HCT116 (cell line): ENCODE results near the gene CAPN5. TPM values are rescaled to one million over a fixed set of nuclear protein-coding genes. Genes with fewer than 3 reads are reported as not detected.

Experiments used
- ATAC-seq: fragments of 200-7000 bp; cut with Tn5 transposase; 2 replicates; pipeline ENCODE4 v1.9.1; 2020; ENCODE audit warnings: mild to moderate bottlenecking, moderate library complexity
- BruUV-seq: library from RNA; stranded (reverse); fragments of 400-500 nt; replicated peaks from 2 replicates; lab custom pipeline; 2021; lab: Mats Ljungman, UMichigan
- CTCF ChIA-PET: fragments of 300-600 bp; sonication (Branson Sonifier 250); formaldehyde crosslinking; loops from one replicate; lab custom pipeline; 2021; ENCODE audit warnings: antibody characterized with exemption; lab: Charles Lee
- POLR2A ChIA-PET: fragments of 300-600, 350-600 bp; sonication (Branson Sonifier 250); formaldehyde crosslinking; loops from one replicate; lab custom pipeline; 2021; ENCODE audit warnings: antibody characterized with exemption; lab: Charles Lee
- RAD21 ChIA-PET, 2 experiments: fragments of 300-600 bp; sonication (Branson Sonifier 250); formaldehyde crosslinking; loops; one replicate each; lab custom pipeline; 2023; ENCODE audit warnings: low total read pairs in 2 of 2; ENCODE audit not compliant: uncharacterized antibody in 2 of 2, unreplicated experiment in 2 of 2, low non-redundant PET in 1 of 2; lab: Charles Lee
- DNase-seq: peaks from one replicate; pipeline ENCODE4 v3.0.0-alpha.2; 2010; ENCODE audit warnings: low read depth, low spot score
- H2AFZ ChIP-seq: fragments of 200-600 bp; shearing (Covaris generic), sonication (generic); 2 replicates; pipeline ENCODE4 v1.6.1; 2017; ENCODE audit warnings: low read depth, mixed run types, mixed read lengths, antibody characterized with exemption, low read length; ENCODE audit not compliant: poor library complexity, severe bottlenecking
- H3K27ac ChIP-seq: 2 replicates; pipeline ENCODE4 v1.5.1; 2012; ENCODE audit warnings: low read depth, low read length
- H3K27me3 ChIP-seq: fragments of 200-600 bp; sonication (generic); 2 replicates; pipeline ENCODE4 v1.6.1; 2016; ENCODE audit warnings: mixed run types, low read length, mixed read lengths; ENCODE audit not compliant: insufficient read depth
- H3K36me3 ChIP-seq, 2 experiments: fragments of 200-500 bp in 1 of 2; fragments of 200-600 bp in 1 of 2; sonication (Bioruptor generic) in 1 of 2; sonication (generic) in 1 of 2; 2 replicates each; pipeline versions ENCODE4 v1.5.1 to v1.6.1; 2014 to 2016; ENCODE audit warnings: low read length in 2 of 2, inconsistent platforms in 1 of 2, mixed read lengths in 1 of 2, mixed run types in 1 of 2; ENCODE audit not compliant: insufficient read depth in 2 of 2, control insufficient read depth in 1 of 2
- H3K4me1 ChIP-seq, 2 experiments: fragments of 200-600 bp in 1 of 2; sonication (generic) in 1 of 2; 2 replicates each; pipeline versions ENCODE4 v1.5.1 to v1.6.1; 2012 to 2017; ENCODE audit warnings: low read length in 2 of 2, inconsistent platforms in 1 of 2, mild to moderate bottlenecking in 1 of 2, mixed read lengths in 1 of 2, mixed run types in 1 of 2, moderate library complexity in 1 of 2; ENCODE audit not compliant: insufficient read depth in 2 of 2, control insufficient read depth in 1 of 2
- H3K4me2 ChIP-seq: fragments of 200-600 bp; sonication (generic); 2 replicates; pipeline ENCODE4 v1.6.1; 2017; ENCODE audit warnings: mixed run types, low read length, mixed read lengths
- H3K4me3 ChIP-seq, 2 experiments: fragments of 200-600 bp in 1 of 2; sonication (generic) in 1 of 2; replicated peaks in 1 of 2; 2 replicates each; pipeline ENCODE4 v1.5.1; 2011 to 2016; ENCODE audit warnings: low read length in 2 of 2, control low read depth in 1 of 2, low read depth in 1 of 2, mild to moderate bottlenecking in 1 of 2, mixed read lengths in 1 of 2, mixed run types in 1 of 2
- H3K79me2 ChIP-seq: fragments of 200-600 bp; sonication (generic); 2 replicates; pipeline ENCODE4 v1.6.1; 2017; ENCODE audit warnings: mild to moderate bottlenecking, mixed run types, low read length, moderate library complexity, mixed read lengths; ENCODE audit not compliant: insufficient read depth
- H3K9ac ChIP-seq: fragments of 200-600 bp; sonication (generic); 2 replicates; pipeline ENCODE4 v1.6.1; 2016; ENCODE audit warnings: low read length, mixed read lengths
- H3K9me2 ChIP-seq: fragments of 200-600 bp; sonication (generic), shearing (Covaris generic); 2 replicates; pipeline ENCODE4 v1.6.1; 2017; ENCODE audit warnings: mixed run types, mild to moderate bottlenecking, moderate library complexity; ENCODE audit not compliant: insufficient read depth
- H3K9me3 ChIP-seq, 2 experiments: fragments of 200-500 bp in 1 of 2; fragments of 200-600 bp in 1 of 2; sonication (Bioruptor generic) in 1 of 2; sonication (generic) in 1 of 2; 2 replicates each; pipeline ENCODE4 v1.6.1; 2014 to 2017; ENCODE audit warnings: low read length in 2 of 2, mixed read lengths in 2 of 2, inconsistent platforms in 1 of 2, low read depth in 1 of 2, mild to moderate bottlenecking in 1 of 2, mixed run types in 1 of 2, moderate library complexity in 1 of 2; ENCODE audit not compliant: control insufficient read depth in 1 of 2, insufficient read depth in 1 of 2
- H4K20me1 ChIP-seq: fragments of 200-600 bp; sonication (generic), shearing (Covaris generic); 2 replicates; pipeline ENCODE4 v1.6.1; 2017; ENCODE audit warnings: mixed run types, mild to moderate bottlenecking, moderate library complexity; ENCODE audit not compliant: insufficient read depth
- FOSL1 ChIP-seq: IDR thresholded peaks from 2 replicates; pipeline ENCODE4 v1.6.1; 2012; ENCODE audit warnings: low read depth
- JUND ChIP-seq: IDR thresholded peaks from 2 replicates; pipeline ENCODE4 v1.6.1; 2012
- REST ChIP-seq: IDR thresholded peaks from 2 replicates; pipeline ENCODE4 v1.6.1; 2012; ENCODE audit warnings: low read depth
- SIN3A ChIP-seq: IDR thresholded peaks from 2 replicates; pipeline ENCODE4 v1.6.1; 2012; ENCODE audit warnings: low read depth
- ZBTB33 ChIP-seq: IDR thresholded peaks from 2 replicates; pipeline ENCODE4 v1.6.1; 2011; ENCODE audit warnings: mild to moderate bottlenecking, low read length, moderate library complexity; ENCODE audit not compliant: insufficient replicate concordance; ENCODE audit errors: extremely low read depth
- intact Hi-C: fragments of 100-400 bp; cut with micrococcal nuclease; formaldehyde crosslinking; loops from 2 replicates; pipeline ENCODE4 v1.10.0; 2022
- total RNA-seq: library from RNA; stranded (reverse); gene quantifications from one replicate; pipeline ENCODE4 v1.2.1, GENCODE V29; 2021; ENCODE audit not compliant: unreplicated experiment

Gene CAPN5
- total RNA-seq, 1 experiment from 2014 or later = 8.6 TPM

- Histone ChIP-seq H2AFZ (no peak overlapping the region), H3K27me3 (no peaks in the 10 kb centered on the region), H3K79me2 (no peaks in the 10 kb centered on the region), H3K4me1 (peaks cover 9% of the 10 kb centered on the region in 2 experiments), H3K4me2 (no peak overlapping the region), H3K27ac (no peak overlapping the region), H3K36me3 (no peaks in the 10 kb centered on the region), H3K9me3 (no peaks in the 10 kb centered on the region), H3K9ac (no peak overlapping the region), H3K9me2 (no peaks in the 10 kb centered on the region), H3K4me3 (no peak overlapping the region), H4K20me1 (no peaks in the 10 kb centered on the region)
- ATAC-seq = no peak
- no TSS peak for BruUV-seq
- intact Hi-C loops = no loop called here
- TF ChIP-seq JUND (no peak), FOSL1 (no peak), SIN3A (no peak), REST (no peak), ZBTB33 (no peak)
- RAD21 ChIA-PET = no interaction called here
- POLR2A ChIA-PET = no interaction called here
- CTCF ChIA-PET = no interaction called here
- no peak for DNase-seq
Measured at GRCh38 chr11:77026221-77026620, 40.5 kb upstream of the CAPN5 start.
